Measurements from ENCODE around the gene PIGQ. TPM values are rescaled to one million over a fixed set of nuclear protein-coding genes. Genes with fewer than 3 reads are reported as not detected.

PIGQ gene
- total and polyA plus RNA-seq, 2 donors (not counting 1 experiment from before 2014, with no cell fraction given): 11.2 to 22.3 TPM

DNA sequence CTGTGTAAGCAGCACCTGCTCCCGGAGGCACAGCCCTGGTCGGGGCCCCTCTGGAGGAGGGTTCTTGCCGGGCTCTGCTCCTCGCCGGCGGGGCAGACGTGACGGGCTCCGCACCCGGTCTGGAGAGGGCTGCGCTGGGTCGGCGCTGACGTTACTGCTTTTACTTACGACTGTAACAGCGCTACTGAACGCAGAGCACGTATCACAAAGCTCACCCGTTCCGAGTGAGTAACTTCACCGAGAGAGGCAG is 18.8 kb downstream of the PIGQ start:
- H3K9ac ChIP-seq (ENCODE audit: insufficient read depth, low read length): peak overlapping the region; percentile 94
- H3K9me3 ChIP-seq (ENCODE audit: control insufficient read depth, insufficient read depth, low read depth, low read length): no peaks in the 10 kb centered on the region
- TF ChIP-seq, protein P1, sequence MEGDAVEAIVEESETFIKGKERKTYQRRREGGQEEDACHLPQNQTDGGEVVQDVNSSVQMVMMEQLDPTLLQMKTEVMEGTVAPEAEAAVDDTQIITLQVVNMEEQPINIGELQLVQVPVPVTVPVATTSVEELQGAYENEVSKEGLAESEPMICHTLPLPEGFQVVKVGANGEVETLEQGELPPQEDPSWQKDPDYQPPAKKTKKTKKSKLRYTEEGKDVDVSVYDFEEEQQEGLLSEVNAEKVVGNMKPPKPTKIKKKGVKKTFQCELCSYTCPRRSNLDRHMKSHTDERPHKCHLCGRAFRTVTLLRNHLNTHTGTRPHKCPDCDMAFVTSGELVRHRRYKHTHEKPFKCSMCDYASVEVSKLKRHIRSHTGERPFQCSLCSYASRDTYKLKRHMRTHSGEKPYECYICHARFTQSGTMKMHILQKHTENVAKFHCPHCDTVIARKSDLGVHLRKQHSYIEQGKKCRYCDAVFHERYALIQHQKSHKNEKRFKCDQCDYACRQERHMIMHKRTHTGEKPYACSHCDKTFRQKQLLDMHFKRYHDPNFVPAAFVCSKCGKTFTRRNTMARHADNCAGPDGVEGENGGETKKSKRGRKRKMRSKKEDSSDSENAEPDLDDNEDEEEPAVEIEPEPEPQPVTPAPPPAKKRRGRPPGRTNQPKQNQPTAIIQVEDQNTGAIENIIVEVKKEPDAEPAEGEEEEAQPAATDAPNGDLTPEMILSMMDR (conservative IDR thresholded peaks at IDR 0.05 in 1 of 2, IDR thresholded peaks at IDR 0.05 in 1 of 2; ENCODE audit: low read depth in 1 of 2, low read length in 2 of 2): no peak
- no peak for TF ChIP-seq EZH2 (IDR thresholded peaks at IDR 0.05; ENCODE audit: low read length, missing control alignments)
- DNase-seq (ENCODE audit: low read depth in 2 of 2): peak; percentile 58 to 76
- H3K4me3 ChIP-seq (replicated peaks in 1 of 4; ENCODE audit: control extremely low read depth in 1 of 4, insufficient read depth in 1 of 4, low read depth in 3 of 4, low read length in 4 of 4): peak overlapping the region; percentile 60 to 94 (median 87)
- H3K79me2 ChIP-seq (ENCODE audit: control insufficient read depth, insufficient read depth, low read length): peaks cover 15% of the 10 kb centered on the region
- peak overlapping the region; percentile 90 for H3K27ac ChIP-seq (ENCODE audit: insufficient read depth, low read length)
- H3K27me3 ChIP-seq (ENCODE audit: control insufficient read depth, insufficient read depth, low read length): no peaks in the 10 kb centered on the region
- no peaks in the 10 kb centered on the region for H3K36me3 ChIP-seq (ENCODE audit: control insufficient read depth, insufficient read depth, low read length)
- H3K4me1 ChIP-seq (ENCODE audit: control insufficient read depth, extremely low read depth, insufficient read depth, low read length): peaks cover 16% of the 10 kb centered on the region
- no peaks in the 10 kb centered on the region for H4K20me1 ChIP-seq (ENCODE audit: control insufficient read depth, extremely low read depth, insufficient read depth, low read length)
- peak overlapping the region; percentile 81 for H3K4me2 ChIP-seq (ENCODE audit: extremely low read depth, insufficient read depth, low read length)
- no peak overlapping the region for H2AFZ ChIP-seq (ENCODE audit: low read length)

DNA sequence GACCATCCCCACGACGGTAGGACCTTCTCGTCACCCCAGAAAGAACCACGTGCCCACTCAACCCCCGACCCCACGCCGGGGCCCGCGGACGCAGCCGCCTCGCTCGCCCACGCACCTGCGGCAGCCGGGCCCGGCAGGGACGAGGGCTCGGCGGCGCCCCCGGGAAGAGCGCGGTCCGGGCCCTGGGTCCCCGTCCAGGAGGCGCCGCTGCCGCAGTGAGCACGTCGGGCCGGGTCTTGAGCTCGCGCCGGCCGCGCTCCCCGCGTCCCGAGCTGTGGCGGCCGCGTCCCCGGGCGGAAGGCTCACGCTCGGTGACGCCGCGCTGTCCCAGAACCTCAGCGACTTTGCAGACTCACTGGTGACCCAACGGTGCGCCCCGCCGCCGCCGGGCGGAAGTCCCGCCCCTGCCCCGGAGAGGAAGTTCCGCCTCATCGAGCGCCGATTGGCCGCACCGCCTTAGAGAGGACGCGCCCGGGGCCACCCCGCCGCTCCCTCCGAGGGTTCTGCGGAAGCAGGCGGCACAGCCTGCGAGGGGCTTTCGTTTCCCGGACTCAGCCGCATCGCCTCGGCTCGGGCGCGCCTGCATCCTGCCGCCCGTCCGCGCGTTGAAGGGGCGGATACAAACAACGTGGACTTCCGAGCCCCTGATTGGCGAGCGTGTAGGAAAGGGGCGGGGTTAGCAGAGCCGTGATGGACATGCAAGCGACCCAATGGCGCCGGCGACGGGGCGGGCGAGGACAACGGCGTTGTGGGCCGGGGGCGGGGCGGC is 19.3 kb downstream of the PIGQ start:
- peak; percentile 92 to 96 for DNase-seq (ENCODE audit: low read depth in 2 of 2)
- peaks cover 15% of the 10 kb centered on the region for H3K79me2 ChIP-seq (ENCODE audit: control insufficient read depth, insufficient read depth, low read length)

DNA sequence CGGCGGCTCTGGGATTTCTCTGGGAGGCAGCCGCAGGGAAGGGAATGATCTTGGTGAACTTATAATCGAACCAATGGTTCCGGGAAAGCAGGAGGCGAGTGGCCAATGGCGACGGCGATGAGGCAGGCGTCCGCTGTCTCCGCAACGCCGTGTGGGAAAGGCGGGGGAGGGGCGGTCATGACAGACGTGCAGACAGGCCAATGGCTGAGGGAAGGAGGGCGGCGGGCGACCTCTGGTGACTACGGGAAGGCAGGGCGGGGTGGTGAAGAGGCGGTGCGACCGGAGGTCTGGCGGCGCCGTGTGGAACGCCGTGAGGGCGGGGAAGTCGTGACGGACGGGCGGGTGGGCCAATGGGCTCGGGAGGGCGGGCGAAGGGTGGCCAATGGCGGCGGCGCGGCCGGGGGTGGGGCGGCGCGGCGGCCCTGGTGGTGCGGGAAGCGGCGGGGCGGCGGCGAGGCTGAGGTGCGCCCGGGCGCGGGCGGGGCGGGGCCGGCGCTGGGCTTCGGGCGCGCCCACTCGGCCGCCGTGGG is 20.0 kb downstream of the PIGQ start, which contains the start of gene RAB40C:
Gene RAB40C, plus strand, starts transcription at position 409 of the 530 bp plus-strand sequence. CDS start 226 bp downstream, outside the sequence.
- no peaks in the 10 kb centered on the region for H3K36me3 ChIP-seq (ENCODE audit: control insufficient read depth, insufficient read depth, low read length)
- no peaks in the 10 kb centered on the region for H3K9me3 ChIP-seq (ENCODE audit: control insufficient read depth, insufficient read depth, low read depth, low read length)
- H3K4me1 ChIP-seq (ENCODE audit: control insufficient read depth, extremely low read depth, insufficient read depth, low read length): peaks cover 16% of the 10 kb centered on the region
- no peaks in the 10 kb centered on the region for H3K27me3 ChIP-seq (ENCODE audit: control insufficient read depth, insufficient read depth, low read length)
- TF ChIP-seq, protein P1 (conservative IDR thresholded peaks at IDR 0.05 in 1 of 2, IDR thresholded peaks at IDR 0.05 in 1 of 2; ENCODE audit: low read depth in 1 of 2, low read length in 2 of 2): no peak
- TF ChIP-seq EZH2 (IDR thresholded peaks at IDR 0.05; ENCODE audit: low read length, missing control alignments): no peak
- H3K9ac ChIP-seq (ENCODE audit: insufficient read depth, low read length): peak within 1 kb of the TSS; percentile 94
- peak within 1 kb of the TSS; percentile 60 to 94 (median 90) for H3K4me3 ChIP-seq (replicated peaks in 1 of 4; ENCODE audit: control extremely low read depth in 1 of 4, insufficient read depth in 1 of 4, low read depth in 3 of 4, low read length in 4 of 4)
- H3K27ac ChIP-seq (ENCODE audit: insufficient read depth, low read length): peak within 1 kb of the TSS; percentile 90
- H3K79me2 ChIP-seq (ENCODE audit: control insufficient read depth, insufficient read depth, low read length): peaks cover 18% of the 10 kb centered on the region
- no peaks in the 10 kb centered on the region for H4K20me1 ChIP-seq (ENCODE audit: control insufficient read depth, extremely low read depth, insufficient read depth, low read length)
- peak within 1 kb of the TSS; percentile 99 for H3K4me2 ChIP-seq (ENCODE audit: extremely low read depth, insufficient read depth, low read length)
- peak within 1 kb of the TSS; percentile 92 for H2AFZ ChIP-seq (ENCODE audit: low read length)
- DNase-seq (ENCODE audit: low read depth in 2 of 2): peak; percentile 97 to 98

More for the DNA sequence above, 19.3 kb downstream of the PIGQ start:
- no peaks in the 10 kb centered on the region for H3K36me3 ChIP-seq (ENCODE audit: control insufficient read depth, insufficient read depth, low read length)
- H3K4me3 ChIP-seq (replicated peaks in 1 of 4; ENCODE audit: control extremely low read depth in 1 of 4, insufficient read depth in 1 of 4, low read depth in 3 of 4, low read length in 4 of 4): peak overlapping the region; percentile 60 to 94 (median 87)
- H3K9me3 ChIP-seq (ENCODE audit: control insufficient read depth, insufficient read depth, low read depth, low read length): no peaks in the 10 kb centered on the region
- no peak for TF ChIP-seq EZH2 (IDR thresholded peaks at IDR 0.05; ENCODE audit: low read length, missing control alignments)
- no peaks in the 10 kb centered on the region for H3K27me3 ChIP-seq (ENCODE audit: control insufficient read depth, insufficient read depth, low read length)
- H2AFZ ChIP-seq (ENCODE audit: low read length): peak overlapping the region; percentile 92
- peak overlapping the region; percentile 94 for H3K9ac ChIP-seq (ENCODE audit: insufficient read depth, low read length)
- peaks cover 16% of the 10 kb centered on the region for H3K4me1 ChIP-seq (ENCODE audit: control insufficient read depth, extremely low read depth, insufficient read depth, low read length)
- peak overlapping the region; percentile 81 for H3K4me2 ChIP-seq (ENCODE audit: extremely low read depth, insufficient read depth, low read length)
- H3K27ac ChIP-seq (ENCODE audit: insufficient read depth, low read length): peak overlapping the region; percentile 90
- no peaks in the 10 kb centered on the region for H4K20me1 ChIP-seq (ENCODE audit: control insufficient read depth, extremely low read depth, insufficient read depth, low read length)
